ENCODE results near the gene HACD2. TPM values are rescaled to one million over a fixed set of nuclear protein-coding genes. Genes with fewer than 3 reads are reported as not detected.
A peak's percentile ranks its signal among the peaks of the same experiment; 100 is the strongest.

Gene HACD2
- total RNA-seq, 1 experiment from 2014 or later, result 23.7 TPM

DNA sequence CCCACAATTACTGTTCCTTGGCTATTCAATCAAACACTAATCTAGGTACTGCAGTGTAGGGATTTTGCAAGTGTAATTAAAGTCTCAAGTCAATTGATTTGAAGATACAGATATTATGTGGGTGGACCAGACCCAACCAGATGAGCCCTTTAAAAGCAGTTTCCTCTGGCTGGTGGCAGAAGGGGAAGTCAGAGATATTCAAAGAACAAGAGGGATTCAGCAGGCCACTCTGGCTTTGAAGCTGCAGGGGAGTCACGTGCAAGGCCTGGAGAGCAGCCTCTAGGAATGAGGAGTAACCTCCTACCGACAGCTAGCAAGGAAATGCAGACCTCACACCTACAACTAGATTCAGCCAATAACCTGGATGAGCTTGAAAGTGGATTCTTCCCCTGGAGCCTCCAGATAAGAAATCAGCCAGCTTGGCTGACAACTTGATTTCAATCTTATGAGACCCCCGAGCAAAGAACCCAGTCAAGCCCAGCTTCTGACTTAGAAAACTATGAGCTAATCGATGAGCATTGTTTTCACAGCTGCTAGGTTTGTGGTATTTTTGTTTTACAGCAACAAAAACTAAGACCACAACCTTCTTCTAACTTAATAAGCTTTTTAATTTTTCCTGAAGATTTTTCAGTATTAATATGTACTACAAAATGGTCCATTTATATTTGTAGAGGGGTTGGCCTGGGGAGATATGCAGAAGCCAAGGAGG, 13.4 kb downstream of the HACD2 start:
- DNase-seq (ENCODE audit: low read depth), result peak; percentile 54

DNA sequence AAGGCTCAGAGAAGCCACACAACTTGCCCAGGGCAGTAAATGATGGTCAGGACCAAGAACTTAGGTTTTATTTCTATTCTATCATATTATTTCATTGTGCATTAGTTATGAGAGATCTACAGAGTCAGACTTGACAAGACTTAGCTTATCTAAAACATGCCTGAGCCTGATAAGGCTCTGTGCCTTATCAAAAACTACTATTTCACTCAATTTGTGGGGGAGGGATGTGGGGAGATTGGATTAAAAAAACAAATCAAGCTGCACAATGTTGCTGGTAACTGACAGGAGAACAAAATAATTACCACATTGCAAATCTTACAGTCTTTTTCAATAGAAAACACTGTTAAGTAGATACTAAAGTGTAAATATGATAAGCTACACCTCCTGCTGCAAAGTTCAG, 16.0 kb downstream of the HACD2 start:
- no peak for DNase-seq (ENCODE audit: low read depth)

DNA sequence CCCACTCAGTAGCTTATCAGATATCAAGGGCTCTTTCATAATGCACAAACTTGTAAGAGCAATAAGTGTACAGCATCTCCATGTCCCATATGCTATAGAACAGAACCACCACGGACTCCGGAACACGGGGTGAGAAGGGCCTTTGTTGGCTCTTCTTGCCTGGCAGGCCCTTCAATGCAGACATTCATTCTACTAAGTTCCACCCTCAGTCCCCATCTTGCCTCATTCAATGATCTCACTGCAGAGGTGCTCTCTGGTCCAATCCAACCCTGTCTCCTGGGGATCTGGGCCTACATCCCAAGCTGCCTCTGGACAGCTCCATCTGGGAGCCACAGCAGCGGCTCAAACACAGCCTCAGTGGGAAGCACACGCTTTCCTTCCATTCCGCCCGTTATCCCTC, 16.8 kb downstream of the HACD2 start:
- no peak for DNase-seq (ENCODE audit: low read depth)

- DNase-seq (ENCODE audit: low read depth), result no peak
Observed at GRCh38 chr3:123564056-123564455, 20.8 kb downstream of the HACD2 start.

DNA sequence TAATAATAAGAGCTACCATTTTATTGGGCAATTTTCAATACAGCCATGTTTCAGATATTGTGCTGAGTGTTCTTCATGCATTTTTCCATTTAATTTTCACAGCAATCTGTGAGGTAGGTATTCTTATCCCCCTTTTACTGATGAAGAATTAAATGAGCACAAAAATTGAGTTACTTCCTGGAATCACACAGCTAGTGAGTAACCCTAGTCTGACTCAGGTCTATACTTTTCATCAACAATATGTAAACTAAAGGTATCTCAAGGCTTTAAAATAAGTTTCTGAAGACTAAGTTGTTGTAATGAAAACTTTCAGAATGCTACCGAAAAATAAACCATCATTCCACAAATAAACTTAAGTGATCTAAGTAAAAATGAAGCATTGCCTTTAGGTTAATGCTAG, 22.3 kb downstream of the HACD2 start:
- DNase-seq (ENCODE audit: low read depth), result no peak

DNA sequence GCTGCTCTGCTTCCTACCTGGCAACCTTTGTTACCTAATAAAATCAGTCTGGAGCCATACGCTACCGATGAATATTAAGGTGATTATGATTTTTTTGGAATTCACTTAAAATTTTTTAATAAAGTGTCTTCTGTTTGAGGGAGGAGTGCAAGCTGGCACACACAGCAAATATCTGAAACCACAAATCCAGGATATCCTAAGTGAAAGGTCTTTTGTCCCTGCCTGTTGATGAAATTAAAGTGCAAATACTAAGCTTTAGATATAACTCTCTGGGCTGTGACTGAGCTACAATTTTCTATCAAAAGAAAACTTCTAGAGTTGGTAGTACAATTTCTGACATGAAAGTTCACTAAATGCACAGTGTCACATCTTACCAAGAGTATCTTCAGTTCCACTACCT, 23.7 kb downstream of the HACD2 start:
- no peak for DNase-seq (ENCODE audit: low read depth)

DNA sequence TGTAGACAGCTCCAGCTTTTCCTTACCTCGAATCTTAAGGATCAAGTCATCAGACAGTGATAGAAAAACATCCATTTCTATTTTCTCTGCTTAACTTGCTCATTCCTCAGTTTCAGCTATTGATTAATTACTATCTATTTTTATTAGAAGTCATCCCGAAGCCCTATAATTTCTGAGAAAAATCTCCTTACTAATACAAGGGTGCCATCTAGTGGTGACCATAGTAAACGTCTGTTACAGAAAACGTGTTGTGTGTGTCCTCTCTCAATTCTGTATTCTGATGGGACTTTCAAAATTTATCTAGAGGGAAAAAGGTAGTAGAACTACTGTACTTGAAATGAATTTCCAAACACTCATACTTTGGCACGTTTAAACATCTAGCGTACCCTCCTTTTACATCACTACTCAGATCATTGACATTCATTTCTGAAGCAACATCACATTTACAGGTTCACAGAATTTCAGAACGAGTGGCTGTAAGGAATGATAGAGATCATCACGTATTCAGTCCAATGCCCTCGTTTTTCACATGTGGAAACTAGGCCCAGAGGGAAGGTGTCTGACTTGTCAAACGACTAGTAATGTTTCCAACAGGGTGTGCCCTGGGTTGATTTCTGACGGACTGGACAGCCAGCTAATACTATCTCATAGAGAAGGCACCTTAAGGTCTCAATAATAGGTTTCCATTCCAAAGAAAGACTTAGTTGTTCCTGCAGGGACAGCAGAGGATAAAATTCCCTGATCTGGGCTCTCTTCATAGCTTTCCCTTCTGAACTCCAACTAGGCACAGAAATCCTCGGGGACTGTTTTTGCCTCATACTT, 25.6 kb downstream of the HACD2 start:
- peak; percentile 40 for DNase-seq (ENCODE audit: low read depth)

DNA sequence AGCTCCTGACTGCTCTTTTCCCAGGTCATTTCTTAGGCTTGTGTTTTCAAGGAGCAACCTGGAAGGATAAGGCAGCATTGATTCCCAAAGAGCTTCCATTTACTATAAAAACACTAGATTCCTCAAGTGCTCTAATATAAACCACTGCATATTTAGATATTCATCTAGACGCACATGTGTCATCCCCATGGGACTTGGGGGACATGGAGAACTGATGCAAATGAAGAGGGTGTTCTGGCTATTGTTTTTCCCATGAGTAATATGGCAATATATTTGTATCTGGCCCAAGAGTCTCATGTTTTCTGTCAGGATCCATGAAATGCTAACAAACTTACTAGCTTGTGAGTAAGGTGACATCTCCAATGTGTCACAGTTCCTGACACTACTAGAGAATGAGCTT, 31.3 kb downstream of the HACD2 start:
- no peak for DNase-seq (ENCODE audit: low read depth)

DNA sequence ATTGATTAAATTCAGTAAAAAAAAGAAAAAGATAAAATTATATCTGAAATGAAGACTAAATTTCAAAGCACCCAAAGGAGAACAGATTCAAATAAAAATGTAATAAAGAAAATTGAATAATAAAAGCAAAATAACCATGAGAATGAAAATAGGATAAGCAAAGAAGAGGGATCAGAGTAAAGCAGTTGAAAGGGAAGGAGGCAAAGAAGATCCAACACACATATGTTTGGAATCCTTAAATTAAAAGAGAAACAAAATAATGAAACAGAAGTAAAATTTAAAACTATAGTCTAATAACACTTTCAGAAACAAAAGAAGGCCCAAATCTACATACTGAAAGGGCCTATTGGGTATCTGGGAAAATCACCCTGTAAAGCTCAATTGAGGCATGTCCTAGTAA, 32.1 kb downstream of the HACD2 start:
- no peak for DNase-seq (ENCODE audit: low read depth)

DNA sequence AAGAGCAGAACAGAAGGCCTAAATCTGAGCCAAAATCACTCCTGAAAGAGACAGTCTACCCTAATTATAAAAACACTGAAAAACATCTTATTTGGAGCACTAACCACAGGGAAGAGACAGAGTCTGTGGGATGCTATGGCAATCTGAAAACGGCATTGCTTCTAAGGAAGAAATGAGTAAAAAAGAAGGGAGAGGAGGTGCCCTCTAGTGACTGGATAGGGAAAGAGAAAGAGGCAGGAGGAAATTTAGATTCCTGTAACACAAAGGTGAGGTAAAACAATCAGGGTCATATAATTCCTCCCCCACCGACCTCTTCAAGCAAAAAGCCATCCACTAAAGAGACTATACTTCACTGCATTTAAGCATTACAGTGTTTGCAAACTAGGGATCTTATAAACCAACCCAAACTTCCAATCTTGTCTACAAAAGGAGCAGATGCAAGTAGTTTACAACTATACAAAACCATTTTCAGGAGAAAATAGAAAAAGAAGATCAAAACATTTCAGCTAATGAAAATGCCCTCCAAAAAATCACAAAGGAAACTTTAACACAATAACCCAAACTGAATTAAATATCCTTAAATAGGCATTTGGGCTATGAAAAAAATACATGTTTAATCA, 32.6 kb downstream of the HACD2 start:
- no peak for DNase-seq (ENCODE audit: low read depth)

DNA sequence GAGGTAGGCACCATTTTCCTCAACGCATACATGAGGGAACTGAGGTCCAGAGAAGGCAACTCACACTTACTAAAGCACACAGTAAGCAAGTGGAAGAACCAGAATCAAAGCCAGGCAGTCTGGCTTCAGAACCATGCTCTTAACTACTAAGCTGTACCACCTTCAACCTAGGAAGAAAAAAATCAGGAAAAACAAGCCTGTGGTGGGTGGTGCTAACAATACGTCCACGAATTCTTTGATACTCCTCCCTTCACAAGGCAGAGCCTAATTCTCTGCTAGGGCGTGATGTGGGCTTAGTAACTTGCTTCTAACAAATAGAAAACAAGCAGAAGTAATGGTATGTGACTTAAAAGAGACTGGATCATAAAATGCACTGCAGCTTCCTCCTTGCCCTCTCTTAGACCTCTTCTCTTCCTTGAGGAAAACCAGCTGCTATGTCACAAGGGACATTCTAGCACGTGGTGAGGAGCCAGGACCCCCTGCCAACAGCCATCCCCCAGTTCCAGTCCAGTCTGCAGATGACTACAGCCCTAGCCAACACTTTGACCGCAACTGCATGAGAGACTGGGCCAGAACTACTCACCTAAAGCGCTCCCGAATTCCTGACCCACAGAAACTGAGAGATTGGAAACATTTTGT, 36.9 kb downstream of the HACD2 start:
- DNase-seq (ENCODE audit: low read depth), result no peak

DNA sequence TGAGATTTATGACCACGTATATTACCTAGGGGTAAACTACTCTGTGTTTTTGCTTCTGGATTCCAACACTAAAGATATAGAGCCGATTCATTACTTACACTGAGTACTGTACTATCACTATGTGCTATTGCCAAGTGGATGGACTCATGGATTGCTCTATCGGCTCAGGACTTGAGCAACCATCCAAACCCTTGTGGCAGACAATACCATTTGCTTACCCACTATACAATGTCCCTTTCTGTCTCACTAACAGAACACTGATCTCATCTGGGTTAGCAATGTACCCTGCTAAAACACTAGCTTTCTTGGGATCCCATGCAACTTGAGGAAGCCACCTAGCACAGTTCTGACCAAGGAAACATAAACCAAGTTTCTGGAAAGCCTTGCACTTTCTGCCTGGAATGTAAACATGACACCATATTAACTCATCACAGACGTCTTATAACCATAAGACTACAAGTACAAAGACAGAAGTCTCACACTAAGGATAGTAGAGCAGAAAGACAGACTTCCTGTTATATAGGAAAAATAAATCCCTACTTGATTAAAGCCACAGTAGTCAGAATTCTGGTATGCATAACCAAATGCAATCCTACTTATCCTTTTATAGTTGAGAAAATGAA, 38.6 kb downstream of the HACD2 start:
- peak; percentile 26 for DNase-seq (ENCODE audit: low read depth)

DNA sequence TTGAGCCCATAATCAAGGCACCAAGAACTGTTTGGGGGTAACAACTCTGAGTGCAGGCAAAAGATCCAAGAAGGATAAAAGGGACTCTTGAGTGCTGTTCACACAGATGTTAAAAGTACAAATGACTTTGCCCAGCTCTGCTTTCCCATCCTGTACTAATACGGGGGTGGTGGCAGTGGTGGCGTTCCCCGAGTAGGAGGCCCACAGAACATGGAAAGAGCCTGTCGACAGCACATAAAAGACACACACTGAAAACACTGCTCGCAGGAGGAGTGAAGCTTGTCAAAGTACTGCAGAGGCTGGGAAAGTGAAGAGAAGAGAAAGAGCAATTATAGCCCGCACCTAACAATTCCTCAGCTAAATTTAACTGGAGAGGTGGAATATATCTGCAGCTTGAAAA, 40.9 kb downstream of the HACD2 start:
- DNase-seq (ENCODE audit: low read depth), result no peak

DNA sequence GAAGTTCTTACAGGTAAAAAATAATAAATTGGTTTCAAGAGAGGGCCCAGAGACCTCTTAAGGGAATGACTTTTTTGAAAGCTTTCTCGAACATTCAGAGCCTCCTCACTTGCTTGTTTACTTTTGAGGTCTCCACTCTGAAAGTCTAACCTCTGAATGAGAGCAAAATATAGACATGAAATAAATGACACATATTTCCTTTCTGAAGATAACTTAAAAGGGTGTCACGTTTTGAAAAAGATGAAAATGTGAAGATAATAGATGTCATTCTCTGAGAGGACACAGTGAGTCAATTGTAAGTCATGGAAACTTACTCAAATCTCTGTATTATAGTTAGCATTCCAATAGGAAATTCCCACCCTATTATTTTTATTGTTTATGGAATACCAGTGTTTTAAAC, 44.6 kb downstream of the HACD2 start:
- DNase-seq (ENCODE audit: low read depth), result peak; percentile 11

DNA sequence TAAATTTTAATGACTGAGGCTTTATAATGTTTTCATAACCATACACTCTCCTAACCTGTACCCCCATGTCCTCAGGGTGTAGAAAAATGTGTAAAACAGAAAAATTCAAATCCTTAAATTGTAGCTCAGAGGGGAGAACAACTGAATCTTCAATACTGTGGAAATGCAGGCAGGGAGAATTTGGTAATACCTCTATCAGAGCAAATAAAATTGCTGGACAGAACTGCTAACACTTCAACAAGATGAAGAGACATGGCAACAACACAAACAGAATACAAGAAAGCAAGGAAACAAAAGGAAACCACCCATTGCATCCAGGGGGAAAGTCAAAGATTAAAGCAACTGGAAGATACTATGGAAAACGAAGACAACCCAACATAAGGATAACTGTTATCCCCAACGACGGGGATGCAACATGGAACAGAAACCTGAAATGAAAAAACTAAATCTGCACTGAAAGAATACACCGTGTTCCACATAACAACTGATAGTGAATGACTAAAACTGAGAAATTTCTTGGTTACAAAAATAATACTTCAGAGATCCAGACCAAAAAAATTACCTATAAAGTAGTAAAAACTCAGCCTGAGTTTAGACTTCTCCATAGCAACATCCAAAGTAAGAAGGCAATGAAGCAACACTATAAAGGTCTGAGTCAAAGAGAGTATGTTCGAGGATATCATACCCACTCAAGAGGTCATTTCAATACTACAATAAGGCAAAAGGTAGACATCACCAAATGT, 48.5 kb downstream of the HACD2 start:
- DNase-seq (ENCODE audit: low read depth), result no peak

GRCh38 chr3:123535580-123535979, 49.3 kb downstream of the HACD2 start:
- peak; percentile 54 for DNase-seq (ENCODE audit: low read depth)

DNA sequence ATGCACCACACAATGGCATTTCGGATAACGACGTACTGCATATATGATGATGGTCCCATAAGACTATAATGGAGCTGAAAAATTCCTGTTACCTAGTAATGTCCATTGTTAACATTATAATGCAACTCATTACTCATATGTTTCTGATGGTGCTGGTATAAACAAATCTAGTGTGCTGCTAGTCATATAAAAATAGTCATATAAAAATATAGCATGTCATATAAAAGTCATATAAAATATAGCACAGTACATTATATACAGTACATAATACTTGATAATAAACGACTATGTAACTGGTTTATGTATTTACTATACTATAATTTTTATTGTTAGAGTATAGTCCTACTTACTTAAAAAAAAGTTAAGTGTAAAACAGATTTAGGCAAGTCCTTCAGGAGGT, 50.6 kb downstream of the HACD2 start:
- no peak for DNase-seq (ENCODE audit: low read depth)

DNA sequence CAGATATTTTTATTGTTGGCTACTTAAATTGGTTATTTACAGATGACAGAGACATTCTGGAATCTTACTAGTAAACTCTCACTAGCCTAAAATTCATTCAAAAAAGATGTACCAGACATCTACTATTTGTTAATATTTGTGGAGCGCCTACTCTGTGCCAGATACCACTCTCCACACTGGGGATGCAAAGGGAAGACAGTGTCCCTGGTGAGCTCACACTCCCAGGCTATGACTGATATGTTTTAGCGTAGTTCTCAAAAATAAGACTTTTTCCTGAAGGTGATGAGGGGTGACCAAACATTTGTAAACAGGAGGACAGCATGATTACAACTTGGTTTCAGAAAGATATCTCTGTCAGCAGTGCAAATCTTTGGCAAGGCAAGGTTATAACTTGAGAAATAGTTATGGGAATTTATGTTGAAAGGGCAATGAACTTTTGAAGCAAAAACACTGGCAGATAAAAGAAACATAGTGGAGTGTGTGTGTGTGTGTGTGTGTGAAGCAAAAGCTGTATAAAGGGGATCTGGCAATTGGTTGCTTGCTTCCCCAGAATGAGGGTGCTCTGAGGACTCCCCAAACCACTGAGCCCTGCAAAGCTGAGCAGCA, 51.2 kb downstream of the HACD2 start:
- no peak for DNase-seq (ENCODE audit: low read depth)

DNA sequence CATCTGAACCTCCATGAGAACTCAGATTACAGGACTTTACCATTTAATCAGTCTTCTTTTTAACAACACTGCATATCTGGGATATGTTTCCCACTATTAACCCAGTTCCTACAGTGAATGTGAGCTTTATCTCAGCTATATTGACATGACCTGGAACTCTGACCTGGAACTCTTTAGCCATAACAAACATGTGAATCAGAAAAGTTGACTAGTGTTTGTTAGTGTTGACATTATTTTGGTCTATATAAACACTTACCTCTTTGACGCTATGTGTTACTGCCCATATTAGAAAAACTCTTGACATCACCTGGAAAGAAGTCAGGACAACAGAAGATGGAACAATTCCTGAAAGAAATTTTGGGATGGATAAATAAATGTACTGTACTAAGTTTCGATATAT, 56.7 kb downstream of the HACD2 start:
- DNase-seq (ENCODE audit: low read depth), result no peak

DNA sequence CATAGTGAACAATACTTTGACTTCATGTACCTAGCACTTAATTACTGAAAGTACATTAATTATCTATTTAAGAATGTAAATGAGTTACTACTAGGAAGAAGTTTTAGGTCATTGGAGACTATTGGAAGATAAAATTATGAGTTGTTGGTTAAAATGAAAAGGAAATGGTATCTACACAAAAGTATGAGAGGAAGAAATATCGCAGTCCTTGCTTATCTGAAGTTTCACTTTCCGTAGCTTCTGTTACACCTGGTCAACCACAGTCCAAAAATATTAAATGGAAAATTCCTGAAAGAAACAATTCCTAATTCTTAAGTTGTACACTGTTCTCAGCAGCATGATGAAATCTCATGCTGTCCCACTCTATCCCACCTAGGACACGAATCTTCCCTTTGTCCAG, 57.8 kb downstream of the HACD2 start:
- DNase-seq (ENCODE audit: low read depth), result no peak

DNA sequence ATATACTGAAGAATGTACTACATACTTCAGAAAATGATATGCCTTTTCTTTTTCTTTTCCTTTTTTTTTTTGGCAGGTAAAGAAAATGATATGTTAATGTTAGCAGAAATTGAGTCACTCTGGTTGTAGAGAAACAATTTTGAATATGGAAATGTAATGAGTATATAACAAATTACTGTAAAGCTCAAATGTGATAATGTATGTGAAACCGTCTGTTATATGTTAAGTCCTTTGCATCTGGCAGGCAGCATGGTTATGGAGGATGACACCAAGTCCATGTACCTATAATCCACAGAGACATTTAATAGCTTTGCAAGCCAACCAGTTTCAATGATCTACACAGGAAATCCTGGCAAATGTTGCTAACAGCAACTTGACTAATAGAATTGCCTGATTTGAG, 58.4 kb downstream of the HACD2 start:
- no peak for DNase-seq (ENCODE audit: low read depth)

Data from LHCN-M2 (cell line).